Measurements from ENCODE around the gene CENPM.

DNA sequence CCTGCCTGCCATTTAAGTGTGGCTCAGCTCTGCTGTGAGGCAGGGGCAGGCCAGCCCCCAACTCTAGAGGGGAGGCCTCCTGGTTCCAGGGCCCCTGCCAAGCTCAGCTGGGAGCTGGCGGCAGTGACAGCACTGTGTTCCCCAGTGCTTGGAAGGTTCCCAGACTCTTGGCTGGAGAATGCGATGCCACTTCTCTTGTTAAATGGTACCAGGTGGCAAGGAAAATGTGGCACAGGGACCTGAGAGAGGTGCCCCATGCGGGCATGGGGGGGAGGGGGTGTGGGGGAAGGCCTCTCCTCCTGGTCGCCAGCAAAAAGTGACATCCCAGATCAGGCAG, 12.0 kb downstream of the CENPM start:
- TF ChIP-seq, protein P1, sequence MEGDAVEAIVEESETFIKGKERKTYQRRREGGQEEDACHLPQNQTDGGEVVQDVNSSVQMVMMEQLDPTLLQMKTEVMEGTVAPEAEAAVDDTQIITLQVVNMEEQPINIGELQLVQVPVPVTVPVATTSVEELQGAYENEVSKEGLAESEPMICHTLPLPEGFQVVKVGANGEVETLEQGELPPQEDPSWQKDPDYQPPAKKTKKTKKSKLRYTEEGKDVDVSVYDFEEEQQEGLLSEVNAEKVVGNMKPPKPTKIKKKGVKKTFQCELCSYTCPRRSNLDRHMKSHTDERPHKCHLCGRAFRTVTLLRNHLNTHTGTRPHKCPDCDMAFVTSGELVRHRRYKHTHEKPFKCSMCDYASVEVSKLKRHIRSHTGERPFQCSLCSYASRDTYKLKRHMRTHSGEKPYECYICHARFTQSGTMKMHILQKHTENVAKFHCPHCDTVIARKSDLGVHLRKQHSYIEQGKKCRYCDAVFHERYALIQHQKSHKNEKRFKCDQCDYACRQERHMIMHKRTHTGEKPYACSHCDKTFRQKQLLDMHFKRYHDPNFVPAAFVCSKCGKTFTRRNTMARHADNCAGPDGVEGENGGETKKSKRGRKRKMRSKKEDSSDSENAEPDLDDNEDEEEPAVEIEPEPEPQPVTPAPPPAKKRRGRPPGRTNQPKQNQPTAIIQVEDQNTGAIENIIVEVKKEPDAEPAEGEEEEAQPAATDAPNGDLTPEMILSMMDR (IDR thresholded peaks at IDR 0.05 in 4 of 5, conservative IDR thresholded peaks at IDR 0.05 in 1 of 5) = no peak
- TF ChIP-seq POLR2A (IDR thresholded peaks at IDR 0.05) = no peak
